ENCODE data around the gene ADAMTS9.

ADAMTS9 gene

DNA sequence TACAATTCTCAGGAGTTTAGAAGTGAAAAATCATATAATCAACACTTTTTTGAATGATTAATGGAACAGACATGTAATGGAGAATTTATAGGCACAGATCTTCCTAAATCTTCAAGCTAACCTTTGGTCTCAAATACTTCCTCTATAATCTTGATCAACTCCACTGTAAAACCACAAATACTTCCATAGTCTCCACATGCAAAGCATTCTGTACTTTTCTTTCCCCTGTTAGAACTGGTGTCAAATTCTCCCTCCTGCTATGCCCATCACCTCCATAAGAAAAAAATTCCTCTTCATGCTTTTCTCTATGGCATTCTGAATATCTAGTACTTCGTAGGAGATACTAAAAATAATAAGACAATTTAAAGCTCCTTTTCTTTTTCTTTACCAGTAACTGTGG lies 214.3 kb downstream of the ADAMTS9 start:
- DNase-seq: no peak

DNA sequence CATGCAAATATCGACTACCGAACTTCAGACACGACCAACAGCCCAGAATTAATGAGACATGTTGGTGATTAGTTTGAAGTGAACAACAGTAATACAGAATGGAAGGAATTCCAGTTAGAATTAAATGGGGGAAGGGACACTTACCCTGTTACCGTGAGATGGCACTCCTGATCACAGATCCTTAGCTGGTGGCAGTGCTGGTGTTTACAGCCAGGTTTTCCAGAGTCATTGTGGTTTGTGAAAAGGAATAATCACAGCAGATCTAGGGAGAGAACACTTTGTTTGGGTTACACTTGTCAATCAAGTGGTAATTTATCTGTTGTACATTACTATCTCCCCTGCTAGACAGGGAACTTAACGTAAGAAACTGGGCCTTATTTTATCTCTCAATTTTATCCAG lies 217.4 kb downstream of the ADAMTS9 start:
- DNase-seq: no peak

DNA sequence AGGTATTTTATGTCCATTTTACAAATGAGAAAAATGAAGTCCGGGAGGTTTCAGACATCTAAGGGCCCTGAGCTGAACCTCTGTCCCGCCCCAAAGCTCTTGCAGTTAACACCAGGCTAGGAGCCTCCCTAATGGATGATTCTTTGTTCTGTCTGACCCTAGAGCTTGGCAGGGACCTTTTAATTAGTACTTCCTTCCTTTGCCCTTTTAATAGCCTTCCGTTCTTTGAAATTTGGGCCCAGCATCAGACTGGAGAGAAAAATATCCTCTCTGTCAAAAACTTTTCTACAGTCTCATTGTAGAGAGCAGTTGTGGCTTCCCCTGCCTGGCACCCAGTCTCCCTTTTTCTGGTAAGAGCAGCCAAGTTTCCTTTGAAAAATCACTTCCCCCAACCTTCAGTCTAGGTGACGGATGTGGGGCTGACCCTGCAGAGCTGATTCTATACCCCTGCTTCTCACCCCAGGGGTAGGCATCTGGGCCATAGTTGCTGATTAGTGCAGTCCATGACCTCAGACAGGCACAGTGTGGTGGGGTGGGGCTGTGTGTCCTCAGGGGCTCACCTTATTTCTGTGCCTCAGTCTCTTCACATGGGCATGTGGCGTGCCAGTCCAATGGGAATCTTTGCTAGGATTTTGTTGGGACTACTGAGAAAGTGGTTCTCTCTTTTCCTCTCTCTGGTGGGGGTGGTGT lies 220.4 kb downstream of the ADAMTS9 start:
- no peak for DNase-seq

All from T1000 (cell line).